SH-SY5Y (cell line): Measurements from ENCODE around the gene ZNF35.

Source experiments
- GATA2 ChIP-seq: IDR thresholded peaks from 2 replicates; pipeline ENCODE4 v1.6.1; 2011; ENCODE audit warnings: mild to moderate bottlenecking, low read depth, low read length
- GATA3 ChIP-seq: IDR thresholded peaks from 2 replicates; pipeline ENCODE4 v1.6.1; 2011; ENCODE audit warnings: low read depth, mild to moderate bottlenecking, low read length, moderate library complexity

Gene ZNF35

DNA sequence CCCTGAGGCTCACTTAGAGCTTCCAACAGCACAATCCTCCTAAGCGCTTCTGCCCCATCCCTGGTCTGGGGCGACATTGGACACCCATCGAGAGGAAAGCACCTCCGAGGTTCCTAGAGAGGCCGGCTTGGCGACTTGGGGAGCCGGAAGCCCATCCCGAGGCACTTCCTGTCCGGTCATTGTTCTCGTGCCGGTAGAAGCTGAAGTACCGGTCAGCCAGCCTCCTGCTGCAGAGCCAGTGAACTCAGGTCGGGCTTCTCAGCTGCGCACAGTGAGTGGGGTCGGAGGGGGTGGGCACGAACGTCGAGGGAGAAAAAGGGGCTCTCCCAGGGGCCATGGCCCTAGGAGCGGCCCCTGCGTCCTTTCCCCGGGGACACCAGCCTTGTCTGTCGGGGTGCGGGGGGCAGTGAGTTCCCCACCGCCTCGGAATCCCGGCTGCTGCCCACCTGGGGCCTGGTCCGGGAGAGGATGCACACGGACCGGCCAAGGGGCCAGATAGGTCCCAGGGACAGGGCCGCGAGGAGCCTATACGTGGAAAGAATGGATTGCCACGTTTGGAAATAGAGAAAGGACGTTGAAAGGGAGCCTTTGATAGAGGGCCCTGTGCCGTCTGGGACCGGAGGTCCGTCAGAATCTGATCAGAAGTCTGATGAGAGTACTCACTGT is at the start of gene ZNF35:
Gene ZNF35 (plus strand): TSS at position 169 of the 666 bp plus-strand sequence. CDS start 2,336 bp downstream, outside the sequence.
- TF ChIP-seq GATA2 (no peak), GATA3 (no peak)

DNA sequence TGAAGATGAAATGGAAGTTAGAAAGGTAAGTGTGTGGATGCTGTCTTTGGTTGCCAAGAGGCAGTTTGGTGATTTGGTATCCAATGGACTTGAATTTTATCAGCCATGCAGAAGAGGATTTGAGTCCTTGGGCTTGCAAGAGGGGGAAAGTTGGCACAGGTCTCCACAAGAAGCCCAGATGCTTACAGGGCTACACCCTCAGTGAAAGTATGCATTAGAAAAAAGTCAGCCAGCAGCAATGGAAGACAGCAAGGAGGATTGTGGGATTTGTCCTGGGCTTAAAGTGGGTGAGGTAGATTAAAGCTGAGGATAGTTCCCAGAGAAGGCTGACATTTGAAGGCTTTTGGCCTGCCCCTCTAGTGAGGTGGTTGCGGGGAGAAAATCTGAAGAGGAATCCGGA is 46.8 kb upstream of the ZNF35 start:
- TF ChIP-seq GATA3, result no peak
- TF ChIP-seq GATA2, result no peak

DNA sequence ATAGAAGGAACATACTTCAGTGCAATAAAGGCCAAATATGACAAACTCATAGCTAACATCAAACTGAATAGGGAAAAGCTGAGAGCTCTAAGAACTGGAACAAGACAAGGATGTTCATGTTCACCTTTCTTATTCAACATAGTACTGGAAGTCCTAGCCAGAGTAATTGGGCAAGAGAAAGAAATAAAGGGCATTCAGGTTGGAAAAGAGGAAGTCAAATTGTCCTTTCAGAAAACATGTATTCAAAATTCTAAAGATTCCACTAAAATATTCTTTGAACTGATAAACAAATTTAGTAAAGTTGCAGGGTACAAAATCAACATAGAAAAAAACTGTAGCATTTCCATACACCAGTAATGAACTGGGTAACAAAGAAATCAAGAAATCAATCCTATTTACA is 35.9 kb upstream of the ZNF35 start:
- TF ChIP-seq GATA2, result no peak
- no peak for TF ChIP-seq GATA3

DNA sequence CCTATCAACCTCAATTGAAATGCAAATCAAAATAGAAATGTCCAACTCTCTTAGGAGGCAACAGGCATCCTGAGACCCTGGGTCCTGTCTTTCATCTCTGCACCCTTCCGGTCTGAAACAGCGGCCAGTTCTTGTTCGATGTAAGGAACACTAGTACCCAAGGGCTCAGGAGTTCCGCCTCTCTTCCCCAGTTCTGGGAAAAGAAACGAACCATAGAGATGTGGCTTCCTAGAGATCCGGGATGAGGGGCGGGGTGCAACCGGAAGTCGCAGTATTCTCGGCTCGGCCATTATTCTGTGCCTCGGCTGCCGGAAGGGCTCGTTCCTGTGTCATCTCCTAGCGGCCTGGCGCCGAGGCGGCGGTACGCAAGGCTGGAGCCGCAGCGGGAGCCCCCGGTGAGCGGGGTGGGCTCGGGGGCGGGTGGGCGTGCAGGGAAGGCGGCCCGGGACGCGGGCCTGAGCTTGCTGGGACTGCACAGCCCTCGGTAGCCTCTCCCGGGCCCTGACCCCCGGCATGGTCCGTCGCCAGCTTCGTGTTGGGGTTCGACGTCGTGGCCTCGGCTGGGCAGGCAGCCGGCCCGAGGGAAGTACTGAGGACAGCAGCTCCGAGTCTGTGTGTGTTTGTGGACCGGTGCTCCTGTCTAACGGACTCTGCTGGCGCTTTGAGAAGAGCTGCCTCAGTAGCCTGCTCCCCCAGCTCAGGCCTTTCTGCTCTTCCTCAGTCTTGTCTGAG is 23.6 kb upstream of the ZNF35 start, which contains the start of gene ZNF197:
Gene ZNF197 (plus strand): TSS at position 288 of the 732 bp plus-strand sequence. CDS start 4,119 bp downstream, outside the sequence.
- TF ChIP-seq GATA2, result no peak
- TF ChIP-seq GATA3, result no peak

DNA sequence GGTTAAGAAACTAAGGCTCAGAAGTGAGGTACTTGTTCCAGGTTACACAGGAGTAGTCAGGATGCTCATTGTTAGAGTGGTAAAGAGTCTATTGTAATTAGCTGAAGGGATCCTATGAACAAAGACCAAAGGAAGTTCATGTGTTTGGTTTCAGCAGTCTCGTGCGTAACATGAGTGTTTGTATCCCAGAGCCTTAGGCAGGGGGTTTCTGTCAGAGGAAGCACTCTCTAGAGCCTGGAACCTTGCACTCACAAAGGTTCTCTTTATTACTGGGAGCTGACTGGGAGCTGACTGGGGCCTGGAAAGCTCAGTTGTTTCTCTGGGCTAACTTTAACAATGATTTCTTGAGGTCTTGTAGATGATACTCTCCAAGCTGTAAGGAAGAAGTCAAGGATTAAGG is 19.8 kb upstream of the ZNF35 start:
- TF ChIP-seq GATA2, result no peak
- no peak for TF ChIP-seq GATA3

DNA sequence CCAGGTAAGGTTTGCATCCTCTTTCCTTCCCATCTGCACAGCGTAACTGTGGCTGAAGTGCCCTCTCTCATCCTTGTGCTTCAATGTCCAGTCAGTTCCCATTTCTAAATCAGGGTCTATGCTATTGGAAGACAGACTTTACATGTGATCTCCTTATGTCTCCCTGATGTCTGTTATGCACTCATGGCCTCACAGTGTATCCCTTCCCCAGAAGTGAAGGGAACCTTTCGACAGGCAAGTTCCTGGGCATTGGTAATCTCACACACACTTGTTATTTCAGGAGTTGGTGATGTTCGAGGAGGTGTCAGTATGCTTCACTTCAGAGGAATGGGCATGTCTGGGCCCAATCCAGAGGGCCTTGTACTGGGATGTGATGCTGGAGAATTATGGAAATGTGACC is 16.3 kb upstream of the ZNF35 start:
- TF ChIP-seq GATA2 (no peak), GATA3 (no peak)

DNA sequence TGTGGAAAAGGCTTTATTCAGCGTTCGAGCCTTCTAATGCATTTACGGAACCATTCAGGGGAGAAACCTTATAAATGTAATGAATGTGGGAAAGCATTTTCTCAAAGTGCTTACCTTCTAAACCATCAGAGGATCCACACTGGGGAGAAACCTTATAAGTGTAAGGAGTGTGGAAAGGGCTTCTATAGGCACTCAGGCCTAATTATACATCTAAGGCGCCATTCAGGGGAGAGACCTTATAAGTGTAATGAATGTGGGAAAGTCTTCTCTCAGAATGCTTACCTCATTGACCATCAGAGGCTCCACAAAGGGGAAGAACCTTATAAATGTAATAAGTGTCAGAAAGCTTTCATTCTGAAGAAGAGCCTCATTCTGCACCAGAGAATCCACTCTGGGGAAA is 6.2 kb upstream of the ZNF35 start:
- no peak for TF ChIP-seq GATA3
- TF ChIP-seq GATA2, result no peak

DNA sequence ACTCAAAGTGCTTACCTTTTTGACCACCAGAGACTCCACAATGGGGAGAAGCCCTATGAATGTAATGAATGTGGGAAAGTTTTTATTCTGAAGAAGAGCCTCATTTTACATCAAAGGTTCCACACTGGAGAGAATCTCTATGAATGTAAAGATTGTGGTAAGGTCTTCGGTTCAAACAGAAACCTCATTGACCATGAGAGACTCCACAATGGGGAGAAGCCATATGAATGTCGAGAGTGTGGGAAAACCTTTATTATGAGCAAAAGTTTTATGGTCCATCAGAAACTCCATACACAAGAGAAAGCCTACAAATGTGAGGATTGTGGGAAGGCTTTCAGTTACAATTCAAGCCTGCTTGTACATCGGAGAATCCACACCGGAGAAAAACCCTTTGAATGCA is 5.5 kb upstream of the ZNF35 start:
- no peak for TF ChIP-seq GATA2
- no peak for TF ChIP-seq GATA3

DNA sequence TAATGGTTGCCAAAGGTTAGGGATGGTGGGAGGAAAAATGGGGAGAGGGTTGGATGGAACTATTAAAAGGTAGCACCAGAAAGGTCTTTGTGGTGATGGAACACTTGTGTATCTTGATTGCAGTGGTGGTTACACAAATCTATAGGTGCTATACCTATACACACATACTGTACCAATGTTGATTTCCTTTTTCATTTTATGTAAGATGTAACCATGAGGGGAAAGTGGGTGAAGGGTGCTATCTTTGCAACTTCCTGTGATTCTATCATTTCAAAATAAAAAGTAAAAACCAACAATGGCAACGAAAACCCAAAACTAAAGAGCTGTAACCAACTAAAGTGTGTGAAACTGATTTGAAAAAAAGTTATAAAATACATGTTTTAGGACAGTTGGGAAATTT is 761 bp upstream of the ZNF35 start:
- TF ChIP-seq GATA2 (no peak), GATA3 (no peak)

DNA sequence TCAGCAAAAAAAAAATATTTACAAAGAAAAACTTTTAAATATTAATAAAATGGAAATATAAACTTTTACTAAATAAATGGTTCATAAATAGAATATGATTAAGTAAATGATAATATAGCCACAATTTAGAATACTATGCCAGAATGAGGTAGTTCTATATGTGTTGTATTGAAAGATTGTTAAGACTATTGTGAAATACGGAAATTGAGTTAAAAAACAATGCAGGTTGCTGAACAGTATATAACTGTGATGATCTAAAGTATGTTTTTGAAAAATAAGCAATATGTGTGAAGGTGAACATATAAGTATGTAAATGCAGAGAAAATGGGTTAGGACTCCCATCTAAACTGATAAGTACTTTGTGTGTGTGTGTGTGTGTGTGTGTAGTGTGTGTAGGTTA is 1.2 kb downstream of the ZNF35 start:
- TF ChIP-seq GATA3 (no peak), GATA2 (no peak)

DNA sequence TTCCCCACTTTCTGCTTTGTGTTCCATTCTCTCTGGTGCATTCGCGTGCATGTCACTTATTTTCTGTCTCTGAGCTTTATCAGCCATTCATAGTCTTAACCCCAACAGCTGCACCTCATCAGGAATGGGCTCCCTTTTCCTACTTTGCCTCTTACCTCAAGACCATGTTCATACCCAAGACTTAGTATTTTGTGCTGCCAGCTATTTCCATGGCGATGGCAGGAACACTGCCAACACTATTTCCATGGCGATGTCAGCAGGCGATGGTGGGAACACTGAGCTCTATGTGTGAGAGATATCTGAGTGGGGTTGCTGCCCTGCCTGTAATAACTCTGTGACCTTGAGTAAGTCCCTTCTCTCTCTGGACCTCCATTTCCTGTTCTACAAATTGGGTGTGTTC is 5.5 kb downstream of the ZNF35 start:
- TF ChIP-seq GATA3 (no peak), GATA2 (no peak)

DNA sequence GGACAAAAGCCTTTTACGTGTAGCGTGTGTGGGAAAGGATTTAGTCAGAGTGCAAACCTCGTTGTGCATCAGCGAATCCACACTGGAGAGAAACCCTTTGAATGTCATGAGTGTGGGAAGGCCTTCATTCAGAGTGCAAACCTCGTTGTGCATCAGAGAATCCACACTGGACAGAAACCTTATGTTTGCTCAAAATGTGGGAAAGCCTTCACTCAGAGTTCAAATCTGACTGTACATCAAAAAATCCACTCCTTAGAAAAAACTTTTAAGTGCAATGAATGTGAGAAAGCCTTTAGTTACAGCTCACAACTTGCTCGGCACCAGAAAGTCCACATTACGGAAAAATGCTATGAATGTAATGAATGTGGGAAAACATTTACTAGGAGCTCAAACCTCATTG is 10.5 kb downstream of the ZNF35 start:
- TF ChIP-seq GATA2 (no peak), GATA3 (no peak)

DNA sequence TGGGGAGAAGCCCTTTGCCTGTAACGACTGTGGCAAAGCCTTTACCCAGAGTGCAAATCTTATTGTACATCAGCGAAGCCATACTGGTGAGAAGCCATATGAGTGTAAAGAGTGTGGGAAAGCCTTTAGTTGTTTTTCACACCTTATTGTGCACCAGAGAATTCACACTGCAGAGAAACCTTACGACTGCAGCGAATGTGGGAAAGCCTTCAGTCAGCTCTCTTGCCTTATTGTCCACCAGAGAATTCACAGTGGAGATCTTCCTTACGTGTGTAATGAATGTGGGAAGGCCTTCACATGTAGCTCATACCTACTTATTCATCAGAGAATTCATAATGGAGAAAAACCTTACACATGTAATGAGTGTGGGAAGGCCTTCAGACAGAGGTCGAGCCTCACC is 10.9 kb downstream of the ZNF35 start:
- TF ChIP-seq GATA2 (no peak), GATA3 (no peak)

DNA sequence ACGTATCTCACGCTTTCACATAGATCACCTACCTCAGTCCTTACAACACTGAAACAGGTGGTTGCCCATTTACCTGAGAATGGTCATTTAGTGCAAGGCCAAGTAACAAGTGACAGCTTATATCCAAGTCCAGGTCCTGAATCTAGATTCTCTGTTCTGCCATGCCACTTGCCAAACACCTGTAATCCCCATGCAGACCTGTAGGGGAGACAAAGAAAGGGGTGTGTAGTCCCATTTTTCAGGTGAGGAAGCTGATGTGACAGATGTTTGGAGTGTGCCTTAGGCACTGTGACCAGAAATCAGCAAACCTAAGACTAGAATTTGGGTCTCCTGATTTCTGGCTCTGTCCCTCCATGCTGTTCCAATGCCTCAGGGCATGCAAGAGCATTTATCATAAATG is 12.7 kb downstream of the ZNF35 start:
- no peak for TF ChIP-seq GATA2
- no peak for TF ChIP-seq GATA3

DNA sequence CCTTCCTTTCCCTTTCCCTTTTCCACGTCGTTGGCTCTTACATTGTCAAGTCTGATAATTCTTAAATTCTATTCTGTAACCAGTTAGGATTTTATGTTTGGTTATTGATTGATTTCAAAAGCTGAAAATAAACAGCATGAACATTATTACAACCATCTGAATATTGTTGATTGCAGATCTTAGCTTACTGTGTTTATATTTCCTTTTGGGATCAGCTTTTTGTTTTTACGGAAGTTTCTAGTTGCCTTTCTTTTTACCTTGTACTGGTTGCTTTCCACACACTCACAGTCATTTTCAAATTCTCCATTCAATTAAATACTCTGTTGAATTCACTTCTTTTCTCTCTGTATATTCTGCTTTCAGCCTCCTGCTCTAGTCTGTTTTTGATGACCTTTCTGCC is 16.6 kb downstream of the ZNF35 start:
- TF ChIP-seq GATA2 (no peak), GATA3 (no peak)
